Measurements from ENCODE around the gene NR4A1.

DNA sequence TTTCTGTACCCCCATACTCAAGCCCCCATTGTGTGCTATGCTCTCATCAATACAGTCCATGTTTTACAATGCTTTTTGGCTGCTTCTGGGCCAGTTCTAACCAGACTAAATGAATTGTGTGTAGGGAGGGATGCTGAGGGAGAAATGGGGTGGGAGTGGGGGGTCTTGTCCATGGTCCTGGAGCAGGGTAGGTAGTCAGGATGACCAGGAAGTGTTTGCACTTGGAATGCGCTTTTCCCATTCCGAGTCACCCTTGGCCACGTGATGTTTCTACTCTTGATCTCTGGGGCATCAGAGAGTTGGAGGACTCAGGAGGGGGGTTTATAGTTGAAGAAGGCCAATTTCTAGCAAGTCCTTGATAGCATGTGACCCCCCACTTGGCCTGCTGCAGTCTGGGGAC is 27.0 kb downstream of the NR4A1 start:
- TF ChIP-seq, protein P1, sequence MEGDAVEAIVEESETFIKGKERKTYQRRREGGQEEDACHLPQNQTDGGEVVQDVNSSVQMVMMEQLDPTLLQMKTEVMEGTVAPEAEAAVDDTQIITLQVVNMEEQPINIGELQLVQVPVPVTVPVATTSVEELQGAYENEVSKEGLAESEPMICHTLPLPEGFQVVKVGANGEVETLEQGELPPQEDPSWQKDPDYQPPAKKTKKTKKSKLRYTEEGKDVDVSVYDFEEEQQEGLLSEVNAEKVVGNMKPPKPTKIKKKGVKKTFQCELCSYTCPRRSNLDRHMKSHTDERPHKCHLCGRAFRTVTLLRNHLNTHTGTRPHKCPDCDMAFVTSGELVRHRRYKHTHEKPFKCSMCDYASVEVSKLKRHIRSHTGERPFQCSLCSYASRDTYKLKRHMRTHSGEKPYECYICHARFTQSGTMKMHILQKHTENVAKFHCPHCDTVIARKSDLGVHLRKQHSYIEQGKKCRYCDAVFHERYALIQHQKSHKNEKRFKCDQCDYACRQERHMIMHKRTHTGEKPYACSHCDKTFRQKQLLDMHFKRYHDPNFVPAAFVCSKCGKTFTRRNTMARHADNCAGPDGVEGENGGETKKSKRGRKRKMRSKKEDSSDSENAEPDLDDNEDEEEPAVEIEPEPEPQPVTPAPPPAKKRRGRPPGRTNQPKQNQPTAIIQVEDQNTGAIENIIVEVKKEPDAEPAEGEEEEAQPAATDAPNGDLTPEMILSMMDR (conservative IDR thresholded peaks at IDR 0.05; ENCODE audit: low read depth, low read length) = no peak
- no peak for TF ChIP-seq EZH2 (IDR thresholded peaks at IDR 0.05; ENCODE audit: borderline replicate concordance, low read depth, low read length, poor library complexity, severe bottlenecking)

Data from A673 (cell line).